Middle frontal gyrus (tissue), 1 donor: ENCODE data around the gene HAO1.

Source experiments
- DNase-seq: peaks from one replicate; pipeline ENCODE4 v3.0.0-alpha.2; 2015; ENCODE audit warnings: low spot score; ENCODE audit errors: extremely low spot score

HAO1 gene

GRCh38 chr20:7930343-7930742, 9.9 kb downstream of the HAO1 start:
- DNase-seq: no peak

- no peak for DNase-seq
These were observed 13.5 kb downstream of the HAO1 start for GRCh38 chr20:7926767-7927166.

- DNase-seq: no peak
These were observed 13.9 kb downstream of the HAO1 start for GRCh38 chr20:7926323-7926722.

GRCh38 chr20:7924692-7925091, 15.6 kb downstream of the HAO1 start:
- DNase-seq: no peak

- DNase-seq: no peak
These were observed 23.6 kb downstream of the HAO1 start for GRCh38 chr20:7916648-7917047.

- DNase-seq: no peak
These were observed 27.7 kb downstream of the HAO1 start for GRCh38 chr20:7912551-7912950.

- DNase-seq: no peak
These were observed 28.5 kb downstream of the HAO1 start for GRCh38 chr20:7911586-7912330.

- DNase-seq: no peak
These were observed 31.4 kb downstream of the HAO1 start for GRCh38 chr20:7908905-7909304.

GRCh38 chr20:7903429-7903828, 36.8 kb downstream of the HAO1 start:
- no peak for DNase-seq

GRCh38 chr20:7902879-7903278, 37.4 kb downstream of the HAO1 start:
- no peak for DNase-seq

- DNase-seq: no peak
These were observed 42.4 kb downstream of the HAO1 start for GRCh38 chr20:7897781-7898364.

GRCh38 chr20:7893014-7893730, 47.1 kb downstream of the HAO1 start:
- DNase-seq: no peak

- no peak for DNase-seq
These were observed 48.6 kb downstream of the HAO1 start for GRCh38 chr20:7891705-7892104.

GRCh38 chr20:7889736-7890135, 50.5 kb downstream of the HAO1 start:
- DNase-seq: no peak

- no peak for DNase-seq
These were observed 56.5 kb downstream of the HAO1 start for GRCh38 chr20:7883741-7884140.

- DNase-seq: no peak
These were observed 56.9 kb downstream of the HAO1 start for GRCh38 chr20:7883309-7883708.

- DNase-seq: no peak
These were observed 58.2 kb downstream of the HAO1 start for GRCh38 chr20:7882076-7882475.

- no peak for DNase-seq
These were observed 58.7 kb downstream of the HAO1 start for GRCh38 chr20:7881551-7881950.

- no peak for DNase-seq
These were observed 60.4 kb downstream of the HAO1 start for GRCh38 chr20:7879883-7880282.

GRCh38 chr20:7868108-7868507, 72.2 kb downstream of the HAO1 start:
- no peak for DNase-seq

- DNase-seq: no peak
These were observed 74.0 kb downstream of the HAO1 start for GRCh38 chr20:7866285-7866684.

- DNase-seq: no peak
These were observed 80.9 kb downstream of the HAO1 start for GRCh38 chr20:7859356-7859802.
